Fibroblast of pulmonary artery (primary cell): Measurements from ENCODE around the gene MSANTD1.

Experiments
- DNase-seq: peaks from one replicate; pipeline ENCODE4 v3.0.0-alpha.2; 2010; ENCODE audit warnings: low read depth
- H3K4me3 ChIP-seq: replicated peaks from 2 replicates; pipeline ENCODE4 v1.5.1; 2011; ENCODE audit warnings: low read depth, mild to moderate bottlenecking, control low read depth, low read length, moderate library complexity
- CTCF ChIP-seq: IDR thresholded peaks from 2 replicates; pipeline ENCODE4 v1.5.1; 2011; ENCODE audit warnings: mild to moderate bottlenecking, control low read depth, low read length, inconsistent platforms; ENCODE audit errors: missing control alignments

Gene MSANTD1

GRCh38 chr4:3203971-3204431 lies 45.0 kb upstream of the MSANTD1 start:
- TF ChIP-seq CTCF: no peak
- peak; percentile 56 for DNase-seq
- no peak overlapping the region for H3K4me3 ChIP-seq

GRCh38 chr4:3205995-3206394 lies 43.0 kb upstream of the MSANTD1 start:
- no peak for DNase-seq
- no peak for TF ChIP-seq CTCF
- no peak overlapping the region for H3K4me3 ChIP-seq

GRCh38 chr4:3206439-3207100 lies 42.4 kb upstream of the MSANTD1 start:
- DNase-seq: no peak
- H3K4me3 ChIP-seq: no peak overlapping the region
- TF ChIP-seq CTCF: no peak

DNA sequence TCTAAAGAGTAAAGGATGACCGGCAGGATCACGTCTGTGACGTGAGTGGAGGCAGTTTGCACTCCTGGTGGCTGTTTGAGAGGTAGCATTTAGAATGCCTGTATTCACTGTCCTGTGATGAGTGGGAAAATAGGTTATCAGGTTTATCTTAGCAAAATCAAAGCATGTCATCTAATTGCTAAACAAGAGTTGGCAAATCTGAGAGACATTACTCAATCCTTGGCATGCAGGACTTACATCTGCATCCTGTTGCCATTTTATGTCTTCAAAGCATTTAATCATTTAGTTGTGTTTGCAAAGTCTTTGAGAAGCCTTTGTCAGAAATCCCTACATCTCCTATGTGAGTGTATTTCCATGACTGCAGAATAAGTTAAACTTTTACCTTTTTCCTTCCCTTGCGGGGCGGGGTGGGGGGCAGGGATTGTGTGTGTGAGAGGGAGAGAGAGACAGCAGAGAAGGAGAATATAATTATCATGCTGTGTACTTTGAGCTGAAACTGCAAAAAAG lies 41.4 kb upstream of the MSANTD1 start:
- H3K4me3 ChIP-seq: no peak overlapping the region
- peak; percentile 11 for TF ChIP-seq CTCF
- peak; percentile 59 for DNase-seq

DNA sequence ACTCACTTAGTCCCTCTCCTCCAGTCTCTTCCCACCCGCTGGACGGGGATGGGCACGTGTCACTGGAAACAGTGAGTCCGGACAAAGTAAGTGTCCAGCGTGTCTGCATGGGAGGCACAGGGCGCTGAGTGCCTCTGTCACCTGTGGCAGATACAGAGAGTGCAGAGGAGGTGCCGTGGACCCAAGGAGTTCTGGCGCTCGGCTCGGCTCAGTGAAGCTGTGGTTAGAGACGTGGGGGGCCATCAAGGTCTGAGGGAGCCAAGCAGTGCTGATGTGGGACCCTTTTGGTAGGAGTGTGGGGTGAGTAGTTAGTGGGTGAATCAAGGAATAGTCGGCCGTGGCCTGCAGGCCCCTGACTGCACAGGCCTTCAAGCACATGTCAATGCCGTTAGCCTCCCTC lies 40.1 kb upstream of the MSANTD1 start:
- TF ChIP-seq CTCF: no peak
- no peak overlapping the region for H3K4me3 ChIP-seq
- DNase-seq: no peak

GRCh38 chr4:3209551-3210325 lies 39.2 kb upstream of the MSANTD1 start:
- no peak overlapping the region for H3K4me3 ChIP-seq
- no peak for DNase-seq
- no peak for TF ChIP-seq CTCF
